HG03039 (cell line): ENCODE data around the gene KRTAP9-7.

Source experiments
- ATAC-seq: cut with Tn5 transposase; IDR thresholded peaks from one replicate; pipeline ENCODE4 v1.9.1; 2021; ENCODE audit warnings: mild to moderate bottlenecking, moderate library complexity; ENCODE audit not compliant: unreplicated experiment

The KRTAP9-7 gene

GRCh38 chr17:41318231-41318630, 42.7 kb downstream of the KRTAP9-7 start:
- ATAC-seq = no peak

- no peak for ATAC-seq
These were observed 46.8 kb downstream of the KRTAP9-7 start for GRCh38 chr17:41322094-41322902.

- no peak for ATAC-seq
These were observed 47.7 kb downstream of the KRTAP9-7 start for GRCh38 chr17:41322903-41323895.

GRCh38 chr17:41324180-41325075, 48.9 kb downstream of the KRTAP9-7 start:
- no peak for ATAC-seq

DNA sequence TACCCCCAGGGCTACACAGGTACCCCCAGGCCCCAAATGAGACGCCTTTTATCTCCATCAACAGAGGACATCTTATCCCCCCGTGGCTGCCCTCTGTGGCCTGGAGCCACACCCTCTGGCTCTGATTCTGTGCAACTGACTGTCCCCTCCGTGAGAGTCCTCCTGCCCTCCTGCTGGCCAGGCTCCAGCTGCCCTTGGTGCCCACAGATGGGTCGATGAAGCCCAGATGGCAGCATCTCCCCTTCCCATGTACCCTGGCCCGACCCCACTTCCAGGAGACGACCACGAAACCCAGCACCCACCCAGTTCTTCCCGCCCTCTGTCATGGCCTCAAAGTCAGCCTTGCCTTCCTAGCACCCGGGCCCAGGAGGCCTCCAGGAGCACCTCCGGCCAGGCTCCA, 49.6 kb downstream of the KRTAP9-7 start:
- no peak for ATAC-seq

GRCh38 chr17:41325611-41326010, 50.1 kb downstream of the KRTAP9-7 start:
- ATAC-seq = no peak
